SK-N-MC (cell line): ENCODE measurements around the gene SLC37A1.

Source experiments
- EZH2 ChIP-seq: fragments of 200-600 bp; sonication (generic); IDR thresholded peaks from one replicate; pipeline ENCODE4 v1.6.1; 2017; ENCODE audit warnings: antibody characterized with exemption
- FOXP2 ChIP-seq: optimal IDR thresholded peaks from 2 replicates; pipeline ENCODE3; 2011; ENCODE audit warnings: mild to moderate bottlenecking, moderate library complexity; ENCODE audit not compliant: insufficient read depth; ENCODE audit errors: extremely low read length, control extremely low read depth
- POLR2AphosphoS5 ChIP-seq: IDR thresholded peaks from 2 replicates; pipeline ENCODE4 v1.6.1; 2012; ENCODE audit warnings: mild to moderate bottlenecking, low read depth, low read length, borderline replicate concordance

GRCh38 chr21:42553435-42553834 is 39.8 kb downstream of the SLC37A1 start:
- TF ChIP-seq POLR2AphosphoS5, result no peak
- no peak for TF ChIP-seq EZH2
- no peak for TF ChIP-seq FOXP2
